ENCODE data around the gene POC1A.

The POC1A gene

GRCh38 chr3:52137311-52137710 lies 16.9 kb downstream of the POC1A start:
- no peak for DNase-seq (ENCODE audit: low read depth, low spot score)
- no peak overlapping the region for H3K4me3 ChIP-seq (ENCODE audit: low read length)

- H3K4me3 ChIP-seq (ENCODE audit: low read length), result no peak overlapping the region
- DNase-seq (ENCODE audit: low read depth, low spot score), result no peak
Measured at GRCh38 chr3:52136513-52136912, 17.7 kb downstream of the POC1A start.

- no peak for DNase-seq (ENCODE audit: low read depth, low spot score)
- no peak overlapping the region for H3K4me3 ChIP-seq (ENCODE audit: low read length)
Measured at GRCh38 chr3:52135332-52135731, 18.9 kb downstream of the POC1A start.

- no peak for DNase-seq (ENCODE audit: low read depth, low spot score)
- H3K4me3 ChIP-seq (ENCODE audit: low read length), result no peak overlapping the region
Measured at GRCh38 chr3:52134761-52135160, 19.5 kb downstream of the POC1A start.

- no peak overlapping the region for H3K4me3 ChIP-seq (ENCODE audit: low read length)
- no peak for DNase-seq (ENCODE audit: low read depth, low spot score)
Measured at GRCh38 chr3:52132930-52133329, 21.3 kb downstream of the POC1A start.

- no peak overlapping the region for H3K4me3 ChIP-seq (ENCODE audit: low read length)
- no peak for DNase-seq (ENCODE audit: low read depth, low spot score)
Measured at GRCh38 chr3:52132041-52132440, 22.2 kb downstream of the POC1A start.

- DNase-seq (ENCODE audit: low read depth, low spot score), result no peak
- no peak overlapping the region for H3K4me3 ChIP-seq (ENCODE audit: low read length)
Measured at GRCh38 chr3:52130966-52131622, 23.1 kb downstream of the POC1A start.

GRCh38 chr3:52128118-52128683 lies 26.0 kb downstream of the POC1A start:
- H3K4me3 ChIP-seq (ENCODE audit: low read length), result no peak overlapping the region
- no peak for DNase-seq (ENCODE audit: low read depth, low spot score)

- no peak overlapping the region for H3K4me3 ChIP-seq (ENCODE audit: low read length)
- DNase-seq (ENCODE audit: low read depth, low spot score), result no peak
Measured at GRCh38 chr3:52126500-52126899, 27.7 kb downstream of the POC1A start.

- no peak overlapping the region for H3K4me3 ChIP-seq (ENCODE audit: low read length)
- DNase-seq (ENCODE audit: low read depth, low spot score), result no peak
Measured at GRCh38 chr3:52126036-52126435, 28.2 kb downstream of the POC1A start.

GRCh38 chr3:52124766-52125165 lies 29.5 kb downstream of the POC1A start:
- no peak for DNase-seq (ENCODE audit: low read depth, low spot score)
- no peak overlapping the region for H3K4me3 ChIP-seq (ENCODE audit: low read length)

- DNase-seq (ENCODE audit: low read depth, low spot score), result no peak
- no peak overlapping the region for H3K4me3 ChIP-seq (ENCODE audit: low read length)
Measured at GRCh38 chr3:52124126-52124525, 30.1 kb downstream of the POC1A start.

GRCh38 chr3:52123106-52123725 lies 31.0 kb downstream of the POC1A start:
- no peak overlapping the region for H3K4me3 ChIP-seq (ENCODE audit: low read length)

GRCh38 chr3:52122491-52122890 lies 31.7 kb downstream of the POC1A start:
- DNase-seq (ENCODE audit: low read depth, low spot score), result no peak
- H3K4me3 ChIP-seq (ENCODE audit: low read length), result no peak overlapping the region

More at GRCh38 chr3:52123106-52123725, 31.0 kb downstream of the POC1A start:
- DNase-seq (ENCODE audit: low read depth, low spot score), result peak; percentile 20

- DNase-seq (ENCODE audit: low read depth, low spot score), result no peak
- no peak overlapping the region for H3K4me3 ChIP-seq (ENCODE audit: low read length)
Measured at GRCh38 chr3:52121813-52122212, 32.4 kb downstream of the POC1A start.

GRCh38 chr3:52121464-52121805 lies 32.8 kb downstream of the POC1A start:
- H3K4me3 ChIP-seq (ENCODE audit: low read length), result no peak overlapping the region
- DNase-seq (ENCODE audit: low read depth, low spot score), result no peak

- no peak overlapping the region for H3K4me3 ChIP-seq (ENCODE audit: low read length)
- DNase-seq (ENCODE audit: low read depth, low spot score), result no peak
Measured at GRCh38 chr3:52120556-52121463, 33.4 kb downstream of the POC1A start.

GRCh38 chr3:52119826-52120225 lies 34.4 kb downstream of the POC1A start:
- no peak overlapping the region for H3K4me3 ChIP-seq (ENCODE audit: low read length)
- no peak for DNase-seq (ENCODE audit: low read depth, low spot score)

- DNase-seq (ENCODE audit: low read depth, low spot score), result no peak
Measured at GRCh38 chr3:52119099-52119498, 35.1 kb downstream of the POC1A start.

More at GRCh38 chr3:52119099-52119498, 35.1 kb downstream of the POC1A start:
- H3K4me3 ChIP-seq (ENCODE audit: low read length), result no peak overlapping the region
